Measurements from ENCODE around the gene CHRDL2. TPM values are rescaled to one million over a fixed set of nuclear protein-coding genes. Genes with fewer than 3 reads are reported as not detected.

The CHRDL2 gene
- total RNA-seq, 3 donors from 2014 or later, result 4.2 TPM; not detected in 2

- Histone ChIP-seq H3K36me3 (no peaks in the 10 kb centered on the region), H3K4me3 (peak overlapping the region in 1 of 3 donors; percentile 36), H3K4me1 (peaks cover 0 to 13% of the 10 kb centered on the region in 2 donors), H3K27me3 (no peaks in the 10 kb centered on the region), H3K9me3 (no peaks in the 10 kb centered on the region), H3K27ac (peak overlapping the region; percentile 68 to 84)
- DNase-seq (ENCODE audit: low spot score in 2 of 2), result peak; percentile 75 to 77
- intact Hi-C loops (cut with DNase I; ENCODE audit: low total_unique reads), result no loop called here
- TF ChIP-seq POLR2AphosphoS5 (IDR thresholded peaks at IDR 0.05), result peak in 2 of 3 donors; percentile 25 to 43
- TF ChIP-seq CTCF (IDR thresholded peaks at IDR 0.05), result no peak
- no peak for TF ChIP-seq POLR2A (IDR thresholded peaks at IDR 0.05)
These were observed 49.3 kb downstream of the CHRDL2 start for GRCh38 chr11:74681686-74682651.

- peaks cover 0 to 13% of the 10 kb centered on the region in 2 donors for H3K4me1 ChIP-seq
- no peaks in the 10 kb centered on the region for H3K9me3 ChIP-seq
- no peaks in the 10 kb centered on the region for H3K27me3 ChIP-seq
- peak; percentile 16 to 49 for DNase-seq (ENCODE audit: low spot score in 2 of 2)
- TF ChIP-seq POLR2A (IDR thresholded peaks at IDR 0.05) (no peak), CTCF (IDR thresholded peaks at IDR 0.05) (no peak), POLR2AphosphoS5 (IDR thresholded peaks at IDR 0.05) (no peak)
- intact Hi-C loops (cut with DNase I; ENCODE audit: low total_unique reads), result no loop called here
- peak overlapping the region; percentile 68 to 84 for H3K27ac ChIP-seq
- H3K4me3 ChIP-seq, result no peak overlapping the region
- H3K36me3 ChIP-seq, result no peaks in the 10 kb centered on the region
These were observed 50.3 kb downstream of the CHRDL2 start for GRCh38 chr11:74680703-74681531.

- no peak overlapping the region for H3K27ac ChIP-seq
These were observed 51.1 kb downstream of the CHRDL2 start for GRCh38 chr11:74680035-74680671.

GRCh38 chr11:74679513-74679865 lies 51.7 kb downstream of the CHRDL2 start:
- Histone ChIP-seq H3K9me3 (no peaks in the 10 kb centered on the region), H3K4me1 (peaks cover 0 to 13% of the 10 kb centered on the region in 2 donors), H3K4me3 (no peak overlapping the region), H3K27me3 (no peaks in the 10 kb centered on the region), H3K27ac (peak overlapping the region in 1 of 2 donors; percentile 8), H3K36me3 (no peaks in the 10 kb centered on the region)
- DNase-seq (ENCODE audit: low spot score in 2 of 2), result peak; percentile 8 to 46
- TF ChIP-seq POLR2A (IDR thresholded peaks at IDR 0.05) (no peak), POLR2AphosphoS5 (IDR thresholded peaks at IDR 0.05) (no peak), CTCF (IDR thresholded peaks at IDR 0.05) (no peak)
- intact Hi-C loops (cut with DNase I; ENCODE audit: low total_unique reads), result no loop called here

More at GRCh38 chr11:74680035-74680671, 51.1 kb downstream of the CHRDL2 start:
- no peaks in the 10 kb centered on the region for H3K36me3 ChIP-seq
- no peak overlapping the region for H3K4me3 ChIP-seq
- peaks cover 0 to 13% of the 10 kb centered on the region in 2 donors for H3K4me1 ChIP-seq
- intact Hi-C loops (cut with DNase I; ENCODE audit: low total_unique reads), result no loop called here
- H3K27me3 ChIP-seq, result no peaks in the 10 kb centered on the region
- no peaks in the 10 kb centered on the region for H3K9me3 ChIP-seq
- DNase-seq (ENCODE audit: low spot score in 2 of 2), result peak; percentile 6 to 38
- TF ChIP-seq POLR2AphosphoS5 (IDR thresholded peaks at IDR 0.05), result no peak
- no peak for TF ChIP-seq POLR2A (IDR thresholded peaks at IDR 0.05)
- TF ChIP-seq CTCF (IDR thresholded peaks at IDR 0.05), result no peak

All from breast epithelium (tissue), 4 donors.